HEK293T (cell line): ENCODE data around the gene HHIPL2.

Experiments
- CTCF ChIA-PET: fragments of 350-600 bp; formaldehyde crosslinking; extraction: SDS; loops from one replicate; lab custom pipeline; 2021; ENCODE audit warnings: antibody characterized with exemption, inconsistent platforms; lab: Yijun Ruan, JAX
- POLR2A ChIA-PET: fragments of 350-600 bp; formaldehyde crosslinking; extraction: SDS; loops from one replicate; lab custom pipeline; 2020; ENCODE audit warnings: antibody characterized with exemption, inconsistent platforms; lab: Yijun Ruan, JAX
- DNase-seq: peaks from one replicate; pipeline ENCODE4 v3.0.0; 2012; ENCODE audit warnings: mixed read lengths; ENCODE audit errors: extremely low spot score
- ARNT ChIP-seq: fragments of 450-650 bp; IDR thresholded peaks from 2 replicates; pipeline ENCODE4 v1.6.1; 2017; ENCODE audit warnings: mild to moderate bottlenecking
- BHLHE40 ChIP-seq: fragments of 450-650 bp; IDR thresholded peaks from 2 replicates; pipeline ENCODE4 v1.6.1; 2016; ENCODE audit warnings: mild to moderate bottlenecking, moderate library complexity, borderline replicate concordance
- CTBP1 ChIP-seq: fragments of 450-650 bp; IDR thresholded peaks from 2 replicates; pipeline ENCODE4 v1.6.1; 2016; ENCODE audit warnings: borderline replicate concordance
- ELF4 ChIP-seq: fragments of 450-650 bp; IDR thresholded peaks from 2 replicates; pipeline ENCODE4 v1.6.1; 2017; ENCODE audit warnings: antibody characterized with exemption
- FOXA1 ChIP-seq: fragments of 450-650 bp; IDR thresholded peaks from 2 replicates; pipeline ENCODE4 v1.6.1; 2016; ENCODE audit warnings: mild to moderate bottlenecking
- FOXK2 ChIP-seq: fragments of 450-650 bp; IDR thresholded peaks from 2 replicates; pipeline ENCODE4 v1.6.1; 2016; ENCODE audit warnings: mild to moderate bottlenecking
- FOXM1 ChIP-seq: fragments of 450-650 bp; IDR thresholded peaks from 2 replicates; pipeline ENCODE4 v1.6.1; 2017; ENCODE audit warnings: mild to moderate bottlenecking, borderline replicate concordance
- HDGF ChIP-seq: fragments of 450-650 bp; IDR thresholded peaks from 2 replicates; pipeline ENCODE4 v1.6.1; 2017; ENCODE audit warnings: antibody characterized with exemption, borderline replicate concordance
- L3MBTL2 ChIP-seq: fragments of 450-650 bp; conservative IDR thresholded peaks from 2 replicates; pipeline ENCODE4 v1.6.1; 2016; ENCODE audit warnings: mild to moderate bottlenecking
- LEF1 ChIP-seq: fragments of 450-650 bp; IDR thresholded peaks from 2 replicates; pipeline ENCODE4 v1.6.1; 2017; ENCODE audit warnings: mild to moderate bottlenecking, borderline replicate concordance
- NFRKB ChIP-seq: fragments of 450-650 bp; IDR thresholded peaks from 2 replicates; pipeline ENCODE4 v1.6.1; 2016; ENCODE audit warnings: mild to moderate bottlenecking, moderate library complexity
- SP1 ChIP-seq: fragments of 450-650 bp; IDR thresholded peaks from 2 replicates; pipeline ENCODE4 v1.6.1; 2017
- SUZ12 ChIP-seq: fragments of 450-650 bp; IDR thresholded peaks from 2 replicates; pipeline ENCODE4 v1.6.1; 2016; ENCODE audit warnings: mild to moderate bottlenecking
- TARDBP ChIP-seq: fragments of 450-650 bp; IDR thresholded peaks from 2 replicates; pipeline ENCODE4 v1.6.1; 2016
- ZNF384 ChIP-seq: fragments of 450-650 bp; IDR thresholded peaks from 2 replicates; pipeline ENCODE4 v1.6.1; 2016
- TF ChIP-seq, protein P1 (sequence below): fragments of 450-650 bp; IDR thresholded peaks from 2 replicates; pipeline ENCODE4 v1.6.1; 2016

Gene HHIPL2

DNA sequence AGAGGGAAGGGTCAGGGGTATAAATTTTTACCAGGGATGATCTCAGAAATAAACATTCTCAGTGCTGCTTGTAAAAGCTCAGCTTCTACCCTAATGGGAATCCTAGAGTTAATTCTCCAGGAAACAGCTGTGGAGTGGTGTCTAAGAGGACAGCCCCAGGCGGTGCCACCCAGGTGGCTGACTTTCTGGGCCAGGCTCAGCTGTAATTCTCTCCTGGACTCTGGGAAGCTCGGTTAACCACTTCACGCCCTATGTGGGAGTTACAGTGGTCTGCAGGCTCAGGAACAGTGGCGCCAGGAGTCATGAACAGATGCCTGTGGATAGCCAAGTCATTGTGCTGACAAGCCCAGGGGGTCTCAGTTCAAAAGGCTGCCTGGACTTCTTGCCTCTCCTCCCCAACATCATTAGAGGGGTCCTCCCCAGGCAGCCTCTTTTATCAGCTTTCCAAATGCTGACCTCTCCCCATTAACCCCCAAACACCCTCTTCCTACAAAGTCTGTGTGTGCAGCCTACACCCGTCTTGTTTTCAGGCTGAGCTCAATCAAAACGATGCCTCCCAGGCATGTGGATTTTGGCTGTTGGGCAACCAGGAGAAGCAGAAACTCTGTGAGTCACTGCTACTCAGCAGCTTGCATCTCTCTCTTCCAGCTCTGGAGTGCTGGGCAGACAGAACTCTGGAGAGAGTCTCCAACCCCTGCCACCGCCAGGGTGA is 1.2 kb downstream of the HHIPL2 start:
- POLR2A ChIA-PET = interaction anchor here (1.3 to 1.8 kb wide), 3 partner anchors 16 to 70 kb away, joined by 3 to 15 read pairs (median 5); partner anchors contain the start of gene TAF1A

DNA sequence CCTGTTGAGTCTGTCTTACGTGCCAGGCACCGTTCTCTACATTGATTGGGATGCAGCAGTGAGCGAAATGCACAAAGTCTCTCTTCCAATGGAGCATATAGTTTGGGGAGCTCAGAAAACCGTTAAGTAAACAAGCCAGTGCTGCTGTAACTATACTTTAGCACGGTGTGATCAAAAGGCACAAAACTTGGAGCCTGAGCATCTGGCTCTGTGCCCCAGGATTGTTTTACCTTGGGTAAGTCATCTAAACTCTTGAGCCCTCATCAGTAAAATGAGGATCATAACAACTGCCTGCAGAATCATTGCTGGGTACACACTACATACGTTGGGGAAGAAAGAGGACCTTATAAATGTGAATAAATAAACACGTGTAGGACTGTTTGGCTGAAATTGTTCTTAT is 1.8 kb downstream of the HHIPL2 start:
- no peak for DNase-seq
- ChIA-PET CTCF (no interaction called here), POLR2A (interaction anchor here (1.3 to 1.8 kb wide), 3 partner anchors 16 to 71 kb away, joined by 3 to 15 read pairs (median 5); partner anchors contain the start of gene TAF1A)
- no peak for TF ChIP-seq TARDBP
- 0 out of 2 replicates have a peak, but pooled peaks have one; percentile 26 for TF ChIP-seq L3MBTL2

More for the DNA sequence above, 1.2 kb downstream of the HHIPL2 start:
- CTCF ChIA-PET = no interaction called here
- TF ChIP-seq FOXK2 (no peak), SP1 (no peak), ELF4 (no peak), FOXA1 (no peak), ZNF384 (no peak), HDGF (no peak), SUZ12 (no peak), TARDBP (no peak), CTBP1 (no peak), ARNT (no peak), FOXM1 (no peak), L3MBTL2 (no peak), BHLHE40 (no peak), NFRKB (no peak), LEF1 (no peak)
- TF ChIP-seq, protein P1, sequence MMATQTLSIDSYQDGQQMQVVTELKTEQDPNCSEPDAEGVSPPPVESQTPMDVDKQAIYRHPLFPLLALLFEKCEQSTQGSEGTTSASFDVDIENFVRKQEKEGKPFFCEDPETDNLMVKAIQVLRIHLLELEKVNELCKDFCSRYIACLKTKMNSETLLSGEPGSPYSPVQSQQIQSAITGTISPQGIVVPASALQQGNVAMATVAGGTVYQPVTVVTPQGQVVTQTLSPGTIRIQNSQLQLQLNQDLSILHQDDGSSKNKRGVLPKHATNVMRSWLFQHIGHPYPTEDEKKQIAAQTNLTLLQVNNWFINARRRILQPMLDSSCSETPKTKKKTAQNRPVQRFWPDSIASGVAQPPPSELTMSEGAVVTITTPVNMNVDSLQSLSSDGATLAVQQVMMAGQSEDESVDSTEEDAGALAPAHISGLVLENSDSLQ = no peak
- peak; percentile 42 for DNase-seq

DNA sequence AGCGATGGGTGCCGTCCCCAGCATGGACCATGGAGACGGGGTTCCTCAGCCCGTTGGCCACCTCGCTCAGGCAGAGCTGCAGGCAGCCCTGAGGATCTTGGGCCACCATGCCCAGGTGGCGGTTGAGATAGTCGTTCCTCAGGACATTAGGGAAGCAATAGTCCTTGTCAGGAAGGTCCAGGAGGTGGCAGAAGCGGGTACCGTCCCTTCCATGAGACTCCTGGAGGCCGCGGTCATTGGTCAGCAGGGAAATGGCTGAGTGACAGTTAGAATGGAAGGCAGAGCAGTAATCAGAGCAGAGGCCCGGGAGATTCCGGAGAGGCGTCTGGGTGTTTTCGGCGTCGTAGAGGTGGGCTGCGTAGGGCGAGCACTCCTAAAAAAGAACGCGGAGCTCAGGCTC is 4.1 kb downstream of the HHIPL2 start:
- CTCF ChIA-PET = no interaction called here
- TF ChIP-seq HDGF (no peak), L3MBTL2 (no peak), LEF1 (no peak)
- DNase-seq = no peak
- POLR2A ChIA-PET = no interaction called here

DNA sequence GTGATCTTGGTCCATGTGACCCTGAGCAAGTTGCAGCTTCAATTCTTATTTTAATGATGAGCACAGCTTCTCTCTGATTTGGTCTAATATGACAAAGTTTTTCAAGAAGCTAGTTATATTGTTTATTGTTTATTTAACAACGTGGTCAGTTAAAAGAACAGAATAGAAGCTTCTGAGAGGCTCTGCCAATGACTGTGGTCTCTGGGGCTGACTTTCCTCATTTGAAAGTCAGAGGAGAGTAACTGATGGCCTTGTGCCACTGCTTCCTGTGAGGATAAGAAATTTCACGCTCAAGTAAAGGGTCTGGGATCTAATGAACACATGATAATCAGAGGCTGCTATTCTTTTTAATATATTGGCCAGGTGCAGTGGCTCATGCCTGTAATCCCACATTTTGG is 7.3 kb downstream of the HHIPL2 start:
- TF ChIP-seq ARNT (no peak), LEF1 (no peak), ZNF384 (no peak), FOXA1 (no peak), SUZ12 (no peak), TARDBP (no peak), NFRKB (no peak), BHLHE40 (no peak), FOXK2 (no peak)
- TF ChIP-seq, protein P1 = no peak
- CTCF ChIA-PET = no interaction called here

DNA sequence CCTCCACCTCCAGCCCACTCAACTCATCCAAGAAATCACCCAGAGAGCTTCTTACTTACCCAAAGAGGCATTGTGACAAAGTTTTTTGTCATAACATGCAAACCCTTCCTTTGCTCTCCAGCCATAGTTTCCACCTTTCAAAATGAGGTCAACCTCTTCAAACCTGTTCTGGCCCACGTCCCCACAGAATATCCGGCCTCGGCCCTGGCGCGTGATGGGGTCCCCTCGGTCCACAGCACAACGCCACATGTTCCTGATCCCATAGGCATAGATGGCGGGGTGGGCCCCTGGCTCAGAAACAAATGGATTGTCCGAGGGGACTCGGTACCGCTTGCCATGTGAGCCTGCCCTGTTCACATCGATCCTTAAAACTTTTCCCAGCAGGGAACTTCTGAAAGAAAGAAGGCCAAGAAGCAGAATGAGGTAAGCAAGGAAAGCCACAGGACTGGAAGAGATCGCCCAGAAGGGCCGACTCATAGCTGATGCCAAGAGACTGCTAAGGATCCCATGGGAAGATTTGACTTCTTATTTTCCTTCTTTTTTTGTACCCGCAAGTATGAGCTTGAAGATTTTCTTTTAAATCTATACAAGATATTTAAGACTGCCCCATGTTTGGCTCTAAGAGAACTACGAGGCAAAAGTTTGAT is 7.8 kb downstream of the HHIPL2 start:
- no peak for TF ChIP-seq ARNT
- DNase-seq = no peak
- ChIA-PET CTCF (no interaction called here), POLR2A (no interaction called here)

More for the DNA sequence above, 7.3 kb downstream of the HHIPL2 start:
- DNase-seq = no peak
- POLR2A ChIA-PET = no interaction called here

DNA sequence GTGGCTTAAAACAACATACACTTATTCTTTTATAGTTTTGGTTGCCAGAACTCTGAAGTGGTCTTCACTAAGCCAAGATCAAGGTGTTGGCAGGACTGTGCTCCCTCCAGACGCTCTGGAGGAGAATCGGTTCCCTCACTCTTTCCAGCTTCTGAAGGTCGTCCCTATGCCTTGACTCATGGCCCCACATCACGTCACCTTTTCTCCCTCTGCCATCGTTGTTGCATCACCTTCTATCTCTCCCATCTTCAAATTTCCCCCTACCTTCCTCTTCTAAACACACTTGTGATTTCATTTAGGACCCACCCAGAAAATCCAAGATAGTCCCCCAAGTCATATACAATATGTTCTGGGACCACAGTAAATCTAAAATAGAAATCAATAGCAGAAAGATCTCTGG is 12.4 kb downstream of the HHIPL2 start:
- ChIA-PET CTCF (interaction anchor here (0.7 kb wide), 1 partner anchor 1191 kb away, joined by 3 read pairs; no protein-coding TSS in a partner anchor), POLR2A (no interaction called here)
- DNase-seq = no peak
- TF ChIP-seq, protein P1 = no peak
- no peak for TF ChIP-seq FOXA1
- no peak for TF ChIP-seq ARNT
- no peak for TF ChIP-seq BHLHE40
- TF ChIP-seq NFRKB = no peak
- no peak for TF ChIP-seq LEF1
- TF ChIP-seq ELF4 = no peak
- no peak for TF ChIP-seq TARDBP
- TF ChIP-seq L3MBTL2 = no peak
- TF ChIP-seq FOXM1 = no peak
- no peak for TF ChIP-seq CTBP1
- no peak for TF ChIP-seq ZNF384
- TF ChIP-seq SUZ12 = no peak
- TF ChIP-seq HDGF = no peak
- TF ChIP-seq SP1 = no peak
- TF ChIP-seq FOXK2 = no peak
